GM23338 (cell line): ENCODE data around the gene PRSS50. TPM values are rescaled to one million over a fixed set of nuclear protein-coding genes. Genes with fewer than 3 reads are reported as not detected.

ENCODE experiments used
- ATAC-seq: fragments of 200-7000 bp; cut with Tn5 transposase; 3 replicates; pipeline ENCODE4 v1.9.1; 2020
- DNase-seq: peaks from one replicate; pipeline ENCODE4 v3.0.0-alpha.2; 2015; ENCODE audit warnings: low spot score
- H2AFZ ChIP-seq: fragments of 200-600 bp; sonication (generic); 2 replicates; pipeline ENCODE4 v1.8.0; 2016; ENCODE audit warnings: antibody characterized with exemption, mild to moderate bottlenecking, moderate library complexity
- H3F3A ChIP-seq: fragments of 200-600 bp; sonication (generic); replicated peaks from 2 replicates; pipeline ENCODE4 v1.8.0; 2017; ENCODE audit warnings: antibody characterized with exemption, mixed run types, low read depth
- H3K27ac ChIP-seq: fragments of 200-600 bp; sonication (generic); 2 replicates; pipeline ENCODE4 v1.6.1; 2016; ENCODE audit warnings: low read depth
- H3K27me3 ChIP-seq: fragments of 200-600 bp; sonication (generic); 2 replicates; pipeline ENCODE4 v1.8.0; 2016; ENCODE audit warnings: mild to moderate bottlenecking, mixed run types, moderate library complexity; ENCODE audit not compliant: insufficient read depth
- H3K36me3 ChIP-seq: fragments of 200-600 bp; sonication (generic); 2 replicates; pipeline ENCODE4 v1.8.0; 2016; ENCODE audit warnings: mild to moderate bottlenecking; ENCODE audit not compliant: insufficient read depth
- H3K4me1 ChIP-seq: fragments of 200-600 bp; sonication (generic); 2 replicates; pipeline ENCODE4 v1.8.0; 2016; ENCODE audit warnings: mild to moderate bottlenecking, moderate library complexity; ENCODE audit not compliant: insufficient read depth
- H3K4me2 ChIP-seq: fragments of 200-600 bp; sonication (generic); 2 replicates; pipeline ENCODE4 v1.7.1; 2017; ENCODE audit warnings: mixed run types
- H3K4me3 ChIP-seq: fragments of 200-600 bp; sonication (generic); 2 replicates; pipeline ENCODE4 v1.6.1; 2016; ENCODE audit warnings: mixed run types
- H3K79me2 ChIP-seq: fragments of 200-600 bp; sonication (generic); replicated peaks from 2 replicates; pipeline ENCODE4 v1.8.0; 2017; ENCODE audit warnings: mild to moderate bottlenecking; ENCODE audit not compliant: insufficient read depth
- H3K9me2 ChIP-seq: fragments of 200-600 bp; sonication (generic); 2 replicates; pipeline ENCODE4 v1.8.0; 2017; ENCODE audit not compliant: insufficient read depth
- H4K20me1 ChIP-seq: fragments of 200-600 bp; sonication (generic); replicated peaks from 2 replicates; pipeline ENCODE4 v1.8.0; 2017; ENCODE audit warnings: mild to moderate bottlenecking; ENCODE audit not compliant: insufficient read depth
- H3K27ac Mint-ChIP-seq: 2 replicates; pipeline ENCODE4 v1.8.0; 2020; ENCODE audit warnings: inconsistent platforms, mild to moderate bottlenecking, moderate library complexity, mixed read lengths
- H3K27me3 Mint-ChIP-seq: 3 replicates; pipeline ENCODE4 v1.8.0; 2022; ENCODE audit warnings: low read depth, mild to moderate bottlenecking, moderate library complexity, mixed read lengths, inconsistent platforms; ENCODE audit not compliant: insufficient read depth, poor library complexity
- H3K36me3 Mint-ChIP-seq: 3 replicates; pipeline ENCODE4 v1.8.0; 2021; ENCODE audit warnings: low read depth, mild to moderate bottlenecking, inconsistent platforms, moderate library complexity, mixed read lengths
- H3K4me1 Mint-ChIP-seq: 3 replicates; pipeline ENCODE4 v1.8.0; 2020; ENCODE audit warnings: mild to moderate bottlenecking, inconsistent platforms, mixed read lengths
- H3K4me3 Mint-ChIP-seq: 3 replicates; pipeline ENCODE4 v1.8.0; 2021; ENCODE audit warnings: moderate library complexity, mild to moderate bottlenecking, inconsistent platforms, mixed read lengths
- H3K9me3 Mint-ChIP-seq: 3 replicates; pipeline ENCODE4 v1.8.0; 2020; ENCODE audit warnings: moderate library complexity, mild to moderate bottlenecking, inconsistent platforms, mixed read lengths
- CREB1 ChIP-seq: fragments of 250-450 bp; sonication (Bioruptor Pico); IDR thresholded peaks from 2 replicates; pipeline ENCODE4 v1.5.0; 2020; ENCODE audit warnings: low read depth, mild to moderate bottlenecking, moderate library complexity
- ETS1 ChIP-seq: IDR thresholded peaks from 2 replicates; pipeline ENCODE4 v1.6.1; 2016; ENCODE audit warnings: antibody characterized with exemption
- EZH2 ChIP-seq: fragments of 200-600 bp; sonication (generic); IDR thresholded peaks from one replicate; pipeline ENCODE4 v1.8.0; 2017; ENCODE audit warnings: antibody characterized with exemption, mild to moderate bottlenecking, low read depth; ENCODE audit not compliant: unreplicated experiment
- EZH2phosphoT487 ChIP-seq: fragments of 200-600 bp; sonication (generic); IDR thresholded peaks from one replicate; pipeline ENCODE4 v1.8.1; 2018; ENCODE audit warnings: antibody characterized with exemption; ENCODE audit not compliant: unreplicated experiment
- POLR2AphosphoS5 ChIP-seq: IDR thresholded peaks from 2 replicates; pipeline ENCODE4 v1.6.1; 2016; ENCODE audit warnings: antibody characterized with exemption, low read depth
- REST ChIP-seq: IDR thresholded peaks from one replicate; pipeline ENCODE4 v1.6.1; 2018; ENCODE audit warnings: antibody characterized with exemption; ENCODE audit not compliant: unreplicated experiment
- STAT1 ChIP-seq: IDR thresholded peaks from one replicate; pipeline ENCODE4 v1.6.1; 2016; ENCODE audit warnings: antibody characterized with exemption; ENCODE audit not compliant: unreplicated experiment
- ZNF114 ChIP-seq: fragments of 250-450 bp; sonication (Bioruptor Pico); IDR thresholded peaks from 2 replicates; pipeline ENCODE4 v1.5.0; 2020; ENCODE audit warnings: mild to moderate bottlenecking, moderate library complexity
- polyA plus RNA-seq: library from polyadenylated mRNA; unstranded; fragments of >200 nt; fragmentation: Nextera tagmentation; extraction: Ambion mirVana; gene quantifications from 2 replicates; pipeline ENCODE4 v1.2.1, GENCODE V29; 2016
- total RNA-seq: library from RNA; depleted of rRNA; stranded (reverse); fragments of >200 nt; shearing (Covaris generic); gene quantifications from 2 replicates; pipeline ENCODE4 v1.2.3, GENCODE V29; 2014
- TF ChIP-seq, protein P1 (sequence below): fragments of 250-450 bp; sonication (Bioruptor Pico); IDR thresholded peaks from 2 replicates; pipeline ENCODE4 v1.5.0; 2020; ENCODE audit warnings: mild to moderate bottlenecking, moderate library complexity
- TF ChIP-seq, protein P2 (sequence below), 2 experiments: fragments of 200-600 bp in 1 of 2; sonication (generic) in 1 of 2; conservative IDR thresholded peaks; 2 replicates each; pipeline versions ENCODE4 v1.5.1 to v1.6.1; 2016 to 2017; ENCODE audit warnings: antibody characterized with exemption in 2 of 2, low read depth in 2 of 2, mild to moderate bottlenecking in 2 of 2, moderate library complexity in 1 of 2

PRSS50 gene
- total and polyA plus RNA-seq, 2 experiments from 2014 or later, result 0.60 to 1.5 TPM

- Histone ChIP-seq H3K27me3 (no peaks in the 10 kb centered on the region), H3K4me1 (peaks cover 12% of the 10 kb centered on the region), H4K20me1 (no peaks in the 10 kb centered on the region), H3F3A (no peaks in the 10 kb centered on the region), H3K4me3 (no peak overlapping the region), H3K27ac (no peak overlapping the region), H3K4me2 (no peak overlapping the region), H3K79me2 (no peaks in the 10 kb centered on the region), H3K9me2 (no peaks in the 10 kb centered on the region), H2AFZ (no peak overlapping the region), H3K36me3 (no peaks in the 10 kb centered on the region)
- no peaks in the 10 kb centered on the region for H3K36me3 Mint-ChIP-seq
- peaks cover 13% of the 10 kb centered on the region for H3K4me1 Mint-ChIP-seq
- DNase-seq (no peak), ATAC-seq (no peak)
- no peak overlapping the region for H3K27ac Mint-ChIP-seq
- peaks cover 6% of the 10 kb centered on the region for H3K27me3 Mint-ChIP-seq
- H3K9me3 Mint-ChIP-seq, result no peaks in the 10 kb centered on the region
- TF ChIP-seq STAT1 (no peak), EZH2 (no peak)
- no peak overlapping the region for H3K4me3 Mint-ChIP-seq
Measured at GRCh38 chr3:46731795-46732194, 14.1 kb upstream of the PRSS50 start.

GRCh38 chr3:46730819-46731218 lies 13.2 kb upstream of the PRSS50 start:
- no peak overlapping the region for H3K4me3 ChIP-seq
- no peaks in the 10 kb centered on the region for H3K27me3 ChIP-seq
- ATAC-seq, result no peak
- H3K4me2 ChIP-seq, result no peak overlapping the region
- H3K9me2 ChIP-seq, result no peaks in the 10 kb centered on the region
- H3K27me3 Mint-ChIP-seq, result peaks cover 6% of the 10 kb centered on the region
- no peaks in the 10 kb centered on the region for H3K36me3 ChIP-seq
- peaks cover 22% of the 10 kb centered on the region for H3K4me1 ChIP-seq
- H3K27ac Mint-ChIP-seq, result no peak overlapping the region
- H3K4me3 Mint-ChIP-seq, result no peak overlapping the region
- H3K9me3 Mint-ChIP-seq, result no peaks in the 10 kb centered on the region
- no peaks in the 10 kb centered on the region for H3K79me2 ChIP-seq
- peaks cover 22% of the 10 kb centered on the region for H3K4me1 Mint-ChIP-seq
- no peak overlapping the region for H2AFZ ChIP-seq
- no peak overlapping the region for H3K27ac ChIP-seq
- H3F3A ChIP-seq, result no peaks in the 10 kb centered on the region
- H3K36me3 Mint-ChIP-seq, result no peaks in the 10 kb centered on the region
- no peak for DNase-seq
- H4K20me1 ChIP-seq, result no peaks in the 10 kb centered on the region
- TF ChIP-seq ZNF114 (CRISPR knock-in tag), result no peak
- TF ChIP-seq POLR2AphosphoS5, result no peak
- no peak for TF ChIP-seq EZH2phosphoT487
- no peak for TF ChIP-seq EZH2
- TF ChIP-seq, protein P1, sequence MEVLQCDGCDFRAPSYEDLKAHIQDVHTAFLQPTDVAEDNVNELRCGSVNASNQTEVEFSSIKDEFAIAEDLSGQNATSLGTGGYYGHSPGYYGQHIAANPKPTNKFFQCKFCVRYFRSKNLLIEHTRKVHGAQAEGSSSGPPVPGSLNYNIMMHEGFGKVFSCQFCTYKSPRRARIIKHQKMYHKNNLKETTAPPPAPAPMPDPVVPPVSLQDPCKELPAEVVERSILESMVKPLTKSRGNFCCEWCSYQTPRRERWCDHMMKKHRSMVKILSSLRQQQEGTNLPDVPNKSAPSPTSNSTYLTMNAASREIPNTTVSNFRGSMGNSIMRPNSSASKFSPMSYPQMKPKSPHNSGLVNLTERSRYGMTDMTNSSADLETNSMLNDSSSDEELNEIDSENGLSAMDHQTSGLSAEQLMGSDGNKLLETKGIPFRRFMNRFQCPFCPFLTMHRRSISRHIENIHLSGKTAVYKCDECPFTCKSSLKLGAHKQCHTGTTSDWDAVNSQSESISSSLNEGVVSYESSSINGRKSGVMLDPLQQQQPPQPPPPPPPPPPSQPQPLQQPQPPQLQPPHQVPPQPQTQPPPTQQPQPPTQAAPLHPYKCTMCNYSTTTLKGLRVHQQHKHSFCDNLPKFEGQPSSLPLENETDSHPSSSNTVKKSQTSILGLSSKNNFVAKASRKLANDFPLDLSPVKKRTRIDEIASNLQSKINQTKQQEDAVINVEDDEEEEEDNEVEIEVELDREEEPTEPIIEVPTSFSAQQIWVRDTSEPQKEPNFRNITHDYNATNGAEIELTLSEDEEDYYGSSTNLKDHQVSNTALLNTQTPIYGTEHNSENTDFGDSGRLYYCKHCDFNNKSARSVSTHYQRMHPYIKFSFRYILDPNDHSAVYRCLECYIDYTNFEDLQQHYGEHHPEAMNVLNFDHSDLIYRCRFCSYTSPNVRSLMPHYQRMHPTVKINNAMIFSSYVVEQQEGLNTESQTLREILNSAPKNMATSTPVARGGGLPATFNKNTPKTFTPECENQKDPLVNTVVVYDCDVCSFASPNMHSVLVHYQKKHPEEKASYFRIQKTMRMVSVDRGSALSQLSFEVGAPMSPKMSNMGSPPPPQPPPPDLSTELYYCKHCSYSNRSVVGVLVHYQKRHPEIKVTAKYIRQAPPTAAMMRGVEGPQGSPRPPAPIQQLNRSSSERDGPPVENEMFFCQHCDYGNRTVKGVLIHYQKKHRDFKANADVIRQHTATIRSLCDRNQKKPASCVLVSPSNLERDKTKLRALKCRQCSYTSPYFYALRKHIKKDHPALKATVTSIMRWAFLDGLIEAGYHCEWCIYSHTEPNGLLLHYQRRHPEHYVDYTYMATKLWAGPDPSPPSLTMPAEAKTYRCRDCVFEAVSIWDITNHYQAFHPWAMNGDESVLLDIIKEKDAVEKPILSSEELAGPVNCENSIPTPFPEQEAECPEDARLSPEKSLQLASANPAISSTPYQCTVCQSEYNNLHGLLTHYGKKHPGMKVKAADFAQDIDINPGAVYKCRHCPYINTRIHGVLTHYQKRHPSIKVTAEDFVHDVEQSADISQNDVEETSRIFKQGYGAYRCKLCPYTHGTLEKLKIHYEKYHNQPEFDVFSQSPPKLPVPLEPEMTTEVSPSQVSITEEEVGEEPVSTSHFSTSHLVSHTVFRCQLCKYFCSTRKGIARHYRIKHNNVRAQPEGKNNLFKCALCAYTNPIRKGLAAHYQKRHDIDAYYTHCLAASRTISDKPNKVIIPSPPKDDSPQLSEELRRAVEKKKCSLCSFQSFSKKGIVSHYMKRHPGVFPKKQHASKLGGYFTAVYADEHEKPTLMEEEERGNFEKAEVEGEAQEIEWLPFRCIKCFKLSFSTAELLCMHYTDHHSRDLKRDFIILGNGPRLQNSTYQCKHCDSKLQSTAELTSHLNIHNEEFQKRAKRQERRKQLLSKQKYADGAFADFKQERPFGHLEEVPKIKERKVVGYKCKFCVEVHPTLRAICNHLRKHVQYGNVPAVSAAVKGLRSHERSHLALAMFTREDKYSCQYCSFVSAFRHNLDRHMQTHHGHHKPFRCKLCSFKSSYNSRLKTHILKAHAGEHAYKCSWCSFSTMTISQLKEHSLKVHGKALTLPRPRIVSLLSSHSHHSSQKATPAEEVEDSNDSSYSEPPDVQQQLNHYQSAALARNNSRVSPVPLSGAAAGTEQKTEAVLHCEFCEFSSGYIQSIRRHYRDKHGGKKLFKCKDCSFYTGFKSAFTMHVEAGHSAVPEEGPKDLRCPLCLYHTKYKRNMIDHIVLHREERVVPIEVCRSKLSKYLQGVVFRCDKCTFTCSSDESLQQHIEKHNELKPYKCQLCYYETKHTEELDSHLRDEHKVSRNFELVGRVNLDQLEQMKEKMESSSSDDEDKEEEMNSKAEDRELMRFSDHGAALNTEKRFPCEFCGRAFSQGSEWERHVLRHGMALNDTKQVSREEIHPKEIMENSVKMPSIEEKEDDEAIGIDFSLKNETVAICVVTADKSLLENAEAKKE (CRISPR knock-in tag), result no peak
- TF ChIP-seq REST, result no peak
- TF ChIP-seq CREB1, result no peak
- TF ChIP-seq ETS1, result no peak
- TF ChIP-seq, protein P2, sequence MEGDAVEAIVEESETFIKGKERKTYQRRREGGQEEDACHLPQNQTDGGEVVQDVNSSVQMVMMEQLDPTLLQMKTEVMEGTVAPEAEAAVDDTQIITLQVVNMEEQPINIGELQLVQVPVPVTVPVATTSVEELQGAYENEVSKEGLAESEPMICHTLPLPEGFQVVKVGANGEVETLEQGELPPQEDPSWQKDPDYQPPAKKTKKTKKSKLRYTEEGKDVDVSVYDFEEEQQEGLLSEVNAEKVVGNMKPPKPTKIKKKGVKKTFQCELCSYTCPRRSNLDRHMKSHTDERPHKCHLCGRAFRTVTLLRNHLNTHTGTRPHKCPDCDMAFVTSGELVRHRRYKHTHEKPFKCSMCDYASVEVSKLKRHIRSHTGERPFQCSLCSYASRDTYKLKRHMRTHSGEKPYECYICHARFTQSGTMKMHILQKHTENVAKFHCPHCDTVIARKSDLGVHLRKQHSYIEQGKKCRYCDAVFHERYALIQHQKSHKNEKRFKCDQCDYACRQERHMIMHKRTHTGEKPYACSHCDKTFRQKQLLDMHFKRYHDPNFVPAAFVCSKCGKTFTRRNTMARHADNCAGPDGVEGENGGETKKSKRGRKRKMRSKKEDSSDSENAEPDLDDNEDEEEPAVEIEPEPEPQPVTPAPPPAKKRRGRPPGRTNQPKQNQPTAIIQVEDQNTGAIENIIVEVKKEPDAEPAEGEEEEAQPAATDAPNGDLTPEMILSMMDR (conservative IDR thresholded peaks at IDR 0.05; ENCODE audit: low read depth in 2 of 2), result no peak
